Upper lobe of right lung (tissue), 1 donor: ENCODE measurements around the gene DAAM2. TPM values are rescaled to one million over a fixed set of nuclear protein-coding genes. Genes with fewer than 3 reads are reported as not detected.
A peak's percentile ranks its signal among the peaks of the same experiment; 100 is the strongest.

Source experiments
- ATAC-seq: fragments of 200-7000 bp; cut with Tn5 transposase; one replicate; pipeline ENCODE4 v1.9.1; 2020; ENCODE audit warnings: mild to moderate bottlenecking, moderate library complexity
- DNase-seq: peaks from one replicate; pipeline ENCODE4 v3.0.0-alpha.2; 2020
- H3K27ac ChIP-seq: fragments of 200-600 bp; one replicate; pipeline ENCODE4 v1.8.0; 2022
- H3K27me3 ChIP-seq: fragments of 200-600 bp; one replicate; pipeline ENCODE4 v1.8.0; 2022; ENCODE audit warnings: mild to moderate bottlenecking
- H3K36me3 ChIP-seq: fragments of 200-600 bp; one replicate; pipeline ENCODE4 v1.8.0; 2022
- H3K4me1 ChIP-seq: fragments of 200-600 bp; one replicate; pipeline ENCODE4 v1.8.0; 2022
- H3K4me3 ChIP-seq: fragments of 200-600 bp; one replicate; pipeline ENCODE4 v1.8.0; 2022; ENCODE audit warnings: mild to moderate bottlenecking
- H3K9me3 ChIP-seq: fragments of 200-600 bp; one replicate; pipeline ENCODE4 v1.8.0; 2022
- CTCF ChIP-seq: fragments of 200-600 bp; IDR thresholded peaks from one replicate; pipeline ENCODE4 v1.8.0; 2022; ENCODE audit warnings: antibody characterized with exemption
- intact Hi-C: fragments of 100-400 bp; cut with DNase I; formaldehyde crosslinking; loops from one replicate; pipeline ENCODE4 v1.11.0; 2022
- total RNA-seq: library from RNA; stranded (reverse); fragmentation: NEBNext Ultra II Directional; extraction: Animal tissue kit (Norgen Biotek cat#: 25700); gene quantifications from one replicate; pipeline ENCODE4 v1.2.1, GENCODE V29; 2021
- donor health status: DM: no; HTN: yes; CAD: no; lungs with severe emphysema.

DAAM2 gene
- total RNA-seq, 1 donor from 2014 or later, result 34.6 TPM

GRCh38 chr6:39909701-39910100, 117.5 kb downstream of the DAAM2 start:
- Histone ChIP-seq H3K4me3 (no peak overlapping the region), H3K4me1 (no peaks in the 10 kb centered on the region), H3K9me3 (no peaks in the 10 kb centered on the region), H3K27me3 (no peaks in the 10 kb centered on the region), H3K27ac (no peak overlapping the region), H3K36me3 (peaks cover 44% of the 10 kb centered on the region)
- no peak for ATAC-seq
- peak; percentile 44 for DNase-seq
- no peak for TF ChIP-seq CTCF
- intact Hi-C loops, result no loop called here

GRCh38 chr6:39910164-39910563, 118.0 kb downstream of the DAAM2 start:
- Histone ChIP-seq H3K4me1 (no peaks in the 10 kb centered on the region), H3K27ac (no peak overlapping the region), H3K9me3 (no peaks in the 10 kb centered on the region), H3K4me3 (no peak overlapping the region), H3K36me3 (peaks cover 48% of the 10 kb centered on the region), H3K27me3 (no peaks in the 10 kb centered on the region)
- ATAC-seq (no peak), DNase-seq (no peak)
- intact Hi-C loops, result no loop called here
- no peak for TF ChIP-seq CTCF

- H3K9me3 ChIP-seq, result no peaks in the 10 kb centered on the region
- no peak for DNase-seq
- intact Hi-C loops, result no loop called here
- no peak for ATAC-seq
- H3K27me3 ChIP-seq, result no peaks in the 10 kb centered on the region
- TF ChIP-seq CTCF, result no peak
- peaks cover 53% of the 10 kb centered on the region for H3K36me3 ChIP-seq
- H3K27ac ChIP-seq, result no peak overlapping the region
- no peaks in the 10 kb centered on the region for H3K4me1 ChIP-seq
- H3K4me3 ChIP-seq, result no peak overlapping the region
Observed at GRCh38 chr6:39910744-39911143, 118.6 kb downstream of the DAAM2 start.

GRCh38 chr6:39911513-39912125, 119.4 kb downstream of the DAAM2 start:
- no peak for DNase-seq
- intact Hi-C loops, result no loop called here
- Histone ChIP-seq H3K36me3 (peaks cover 57% of the 10 kb centered on the region), H3K4me3 (no peak overlapping the region), H3K9me3 (no peaks in the 10 kb centered on the region), H3K4me1 (no peaks in the 10 kb centered on the region), H3K27me3 (no peaks in the 10 kb centered on the region), H3K27ac (no peak overlapping the region)
- peak; percentile 61 for ATAC-seq
- TF ChIP-seq CTCF, result no peak

GRCh38 chr6:39912446-39912845, 120.3 kb downstream of the DAAM2 start:
- peaks cover 60% of the 10 kb centered on the region for H3K36me3 ChIP-seq
- H3K9me3 ChIP-seq, result no peaks in the 10 kb centered on the region
- ATAC-seq (no peak), DNase-seq (no peak)
- intact Hi-C loops, result no loop called here
- no peak overlapping the region for H3K27ac ChIP-seq
- H3K27me3 ChIP-seq, result no peaks in the 10 kb centered on the region
- no peaks in the 10 kb centered on the region for H3K4me1 ChIP-seq
- H3K4me3 ChIP-seq, result no peak overlapping the region
- TF ChIP-seq CTCF, result no peak

- peaks cover 56% of the 10 kb centered on the region for H3K36me3 ChIP-seq
Observed at GRCh38 chr6:39913391-39913916, 121.3 kb downstream of the DAAM2 start.

More at GRCh38 chr6:39913391-39913916, 121.3 kb downstream of the DAAM2 start:
- ATAC-seq (no peak), DNase-seq (no peak)
- Histone ChIP-seq H3K9me3 (no peaks in the 10 kb centered on the region), H3K27ac (no peak overlapping the region), H3K4me3 (no peak overlapping the region), H3K27me3 (no peaks in the 10 kb centered on the region), H3K4me1 (no peaks in the 10 kb centered on the region)
- no peak for TF ChIP-seq CTCF
- intact Hi-C loops, result no loop called here
